IPS-20b (cell line): ENCODE results near the gene PPP2R1B.
"Not testable (repeated sequence)": the region's sequence is repeated elsewhere in the genome, so short reads cannot be mapped to it uniquely, and the experiment has no call there.

Source experiments
- H3K27ac ChIP-seq: one replicate; pipeline ENCODE4 v1.5.1; 2013; ENCODE audit warnings: low read length
- H3K27me3 ChIP-seq: 2 replicates; pipeline ENCODE4 v1.6.1; 2013; ENCODE audit warnings: mild to moderate bottlenecking, low read length, inconsistent platforms; ENCODE audit not compliant: insufficient read depth
- H3K36me3 ChIP-seq: 2 replicates; pipeline ENCODE4 v1.6.1; 2013; ENCODE audit warnings: low read depth, mild to moderate bottlenecking, inconsistent platforms, low read length, moderate library complexity; ENCODE audit not compliant: insufficient read depth
- H3K4me1 ChIP-seq: 2 replicates; pipeline ENCODE4 v1.6.1; 2013; ENCODE audit warnings: mild to moderate bottlenecking, control low read depth, inconsistent platforms, low read length, moderate library complexity; ENCODE audit not compliant: insufficient read depth
- H3K4me3 ChIP-seq: 2 replicates; pipeline ENCODE4 v1.5.1; 2013; ENCODE audit warnings: mild to moderate bottlenecking, low read length, inconsistent platforms
- H3K9ac ChIP-seq: 2 replicates; pipeline ENCODE4 v1.6.1; 2013; ENCODE audit warnings: low read depth, mild to moderate bottlenecking, inconsistent platforms, low read length, moderate library complexity
- H3K9me3 ChIP-seq: 2 replicates; pipeline ENCODE4 v1.6.1; 2013; ENCODE audit warnings: mild to moderate bottlenecking, low read depth, low read length, inconsistent platforms; ENCODE audit not compliant: insufficient read depth

The PPP2R1B gene

DNA sequence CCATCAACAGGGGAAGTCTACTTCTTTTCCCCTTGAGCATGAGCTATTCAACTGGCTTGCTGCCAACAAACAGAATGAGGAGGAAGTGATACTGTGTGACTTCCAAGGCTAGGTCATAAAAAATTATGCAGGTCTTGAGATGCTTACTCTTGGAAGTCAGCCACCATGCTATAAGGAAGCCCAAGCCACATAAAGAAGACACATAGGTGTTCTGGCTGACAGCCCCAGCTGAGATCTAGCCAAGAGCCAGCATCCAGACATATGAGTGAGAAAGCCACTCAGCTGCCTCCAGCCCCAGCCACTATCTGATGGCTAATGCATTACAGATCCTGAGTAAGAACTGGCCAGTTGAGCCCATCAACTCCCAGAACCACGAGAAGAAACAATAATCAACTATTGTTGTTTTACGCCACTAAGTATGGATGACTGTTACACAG lies 31.0 kb upstream of the PPP2R1B start:
- Histone ChIP-seq H3K4me1 (no peaks in the 10 kb centered on the region), H3K36me3 (no peaks in the 10 kb centered on the region), H3K9ac (no peak overlapping the region), H3K4me3 (no peak overlapping the region), H3K9me3 (no peaks in the 10 kb centered on the region), H3K27me3 (no peaks in the 10 kb centered on the region), H3K27ac (no peak overlapping the region)

DNA sequence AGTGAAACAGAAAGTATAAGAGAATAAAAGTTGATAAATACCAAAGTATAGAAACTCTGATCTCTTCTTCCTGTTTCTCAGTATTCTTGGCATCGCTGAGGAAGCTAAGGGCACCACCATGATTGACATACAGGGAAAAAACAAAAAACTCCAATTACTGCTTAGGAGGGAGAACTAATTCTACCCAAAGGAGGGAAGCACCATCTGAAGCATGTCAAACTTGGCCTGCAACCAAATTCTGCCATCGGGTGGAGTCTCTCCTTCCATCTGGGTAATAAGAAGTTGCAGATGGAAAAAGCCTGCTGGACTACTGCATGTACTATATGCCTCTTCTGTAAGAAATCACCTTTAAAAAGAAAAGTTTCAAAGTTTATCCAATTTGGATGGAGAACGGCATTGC lies 30.5 kb upstream of the PPP2R1B start:
- Histone ChIP-seq H3K27me3 (no peaks in the 10 kb centered on the region), H3K9me3 (no peaks in the 10 kb centered on the region), H3K9ac (no peak overlapping the region), H3K27ac (no peak overlapping the region), H3K4me3 (no peak overlapping the region), H3K36me3 (no peaks in the 10 kb centered on the region), H3K4me1 (no peaks in the 10 kb centered on the region)

DNA sequence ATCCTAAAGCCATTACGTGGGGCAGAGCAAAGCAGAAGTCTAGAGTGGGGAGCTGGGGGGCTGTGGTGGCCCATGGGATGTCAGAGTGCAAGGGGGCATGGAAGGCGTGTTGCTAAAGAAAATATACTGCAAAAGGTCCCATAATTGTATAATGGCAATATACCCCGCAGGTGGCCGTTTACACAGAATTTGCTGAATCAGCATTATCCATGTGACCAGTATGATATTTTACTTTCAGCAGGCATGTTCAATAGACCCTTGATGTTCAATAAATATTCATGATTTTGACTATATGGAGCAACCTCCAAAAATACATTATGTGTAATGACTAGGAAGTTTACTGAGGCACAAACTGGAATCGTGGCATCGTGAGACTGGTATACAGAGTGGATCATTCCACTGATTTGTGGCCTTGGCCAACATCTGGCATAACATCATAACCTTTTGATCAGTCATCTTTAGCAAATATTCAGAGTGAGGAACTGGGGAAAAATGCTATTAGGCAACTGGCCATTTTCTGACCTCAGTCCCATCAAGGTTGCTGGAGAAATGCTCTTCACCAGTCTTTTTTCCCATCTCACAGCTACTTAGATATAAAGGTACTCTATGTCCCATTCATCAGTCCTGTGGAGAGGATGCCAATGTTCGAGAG lies 29.3 kb upstream of the PPP2R1B start:
- Histone ChIP-seq H3K9me3 (no peaks in the 10 kb centered on the region), H3K27me3 (no peaks in the 10 kb centered on the region), H3K4me1 (no peaks in the 10 kb centered on the region), H3K4me3 (no peak overlapping the region), H3K27ac (no peak overlapping the region), H3K36me3 (no peaks in the 10 kb centered on the region), H3K9ac (no peak overlapping the region)

DNA sequence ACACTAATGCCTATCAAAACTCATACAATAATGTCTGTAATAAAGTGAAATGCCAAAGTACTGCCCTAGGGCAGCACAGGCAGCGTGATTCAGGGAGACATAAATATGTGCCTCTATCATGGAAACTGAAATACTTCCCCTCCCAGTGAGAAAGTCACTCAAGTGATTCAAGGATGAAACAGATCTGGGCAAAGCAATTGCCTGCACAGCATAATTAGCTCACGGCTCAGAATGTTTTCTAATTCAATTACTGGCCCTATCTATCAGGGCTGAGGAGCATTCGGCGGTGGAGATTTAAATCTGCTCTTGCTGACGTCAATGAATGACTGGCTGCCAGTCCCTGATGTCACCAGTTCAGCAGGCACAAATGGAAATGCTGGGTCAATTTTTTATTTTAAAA lies 27.7 kb upstream of the PPP2R1B start:
- H3K9ac ChIP-seq: no peak overlapping the region
- no peak overlapping the region for H3K4me3 ChIP-seq
- H3K27me3 ChIP-seq: no peaks in the 10 kb centered on the region
- no peaks in the 10 kb centered on the region for H3K4me1 ChIP-seq
- no peak overlapping the region for H3K27ac ChIP-seq
- H3K36me3 ChIP-seq: no peaks in the 10 kb centered on the region
- no peaks in the 10 kb centered on the region for H3K9me3 ChIP-seq

DNA sequence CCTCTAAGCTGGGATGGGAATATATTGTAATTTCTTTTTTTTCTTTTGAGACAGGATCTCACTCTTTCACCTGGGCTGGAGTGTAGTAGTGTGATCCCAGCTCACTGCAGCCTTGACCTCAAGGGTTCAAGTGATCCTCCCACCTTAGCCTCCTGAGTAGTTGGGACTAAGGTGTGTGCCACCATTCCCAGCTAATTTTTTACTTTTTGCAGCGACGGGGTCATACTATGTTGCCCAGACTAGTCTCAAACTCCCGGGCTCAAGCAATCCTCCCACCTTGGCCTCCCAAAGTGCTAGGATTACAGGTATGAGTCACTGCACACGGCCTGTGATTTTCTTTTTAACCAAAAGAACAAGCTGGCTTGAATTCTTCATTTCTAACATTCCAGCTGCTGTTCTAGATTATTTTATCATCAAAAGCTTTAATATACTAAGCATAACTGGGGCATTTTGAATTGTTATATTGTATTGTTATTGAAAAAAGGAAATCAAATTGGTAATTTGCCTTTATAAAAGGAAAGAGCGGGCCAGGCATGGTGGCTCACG lies 26.8 kb upstream of the PPP2R1B start:
- no peak overlapping the region for H3K27ac ChIP-seq
- H3K4me1 ChIP-seq: no peaks in the 10 kb centered on the region
- H3K4me3 ChIP-seq: no peak overlapping the region
- no peaks in the 10 kb centered on the region for H3K27me3 ChIP-seq
- H3K9me3 ChIP-seq: no peaks in the 10 kb centered on the region
- no peaks in the 10 kb centered on the region for H3K36me3 ChIP-seq
- no peak overlapping the region for H3K9ac ChIP-seq

DNA sequence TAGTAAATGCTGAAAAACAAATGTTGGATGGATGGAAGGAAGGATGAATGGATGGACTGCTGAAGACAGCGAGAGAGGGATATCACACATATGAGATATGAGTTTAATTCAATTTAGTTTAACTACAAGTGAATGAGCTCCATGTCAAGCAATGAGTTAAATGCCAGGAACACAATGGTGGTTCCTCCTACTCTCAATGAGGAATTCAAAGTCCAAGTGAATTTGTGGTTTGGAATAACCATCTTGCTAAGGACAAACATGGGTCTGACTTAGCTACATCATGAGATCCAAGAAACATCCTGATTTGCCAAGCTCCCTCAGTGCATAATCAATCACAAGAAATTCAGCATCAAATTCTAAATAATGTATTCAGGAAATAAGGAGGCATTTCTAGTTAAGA lies 26.1 kb upstream of the PPP2R1B start:
- H3K27ac ChIP-seq: no peak overlapping the region

DNA sequence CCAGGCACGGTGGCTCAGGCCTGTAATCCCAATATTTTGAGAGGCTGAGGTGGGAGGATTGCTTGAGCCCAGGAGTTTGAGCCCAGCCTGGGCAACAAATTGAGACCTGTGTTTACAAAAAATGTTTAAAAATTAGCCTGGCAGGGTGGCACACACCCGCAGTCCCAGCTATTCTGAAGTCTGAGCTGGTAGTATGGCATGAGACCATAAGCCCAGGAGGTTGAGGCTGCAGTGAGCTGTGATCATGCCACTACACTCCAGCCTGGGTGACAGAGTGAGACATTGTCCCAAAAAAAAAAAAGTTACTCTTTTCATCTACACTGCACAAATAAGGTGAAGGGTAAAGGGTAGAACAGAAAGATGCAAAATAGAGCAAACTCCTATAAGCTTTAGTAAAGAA lies 22.3 kb upstream of the PPP2R1B start:
- H3K36me3 ChIP-seq: peaks cover 12% of the 10 kb centered on the region; the same call in 1 of the 2 replicates
- no peaks in the 10 kb centered on the region for H3K4me1 ChIP-seq
- H3K9me3 ChIP-seq: no peaks in the 10 kb centered on the region
- H3K4me3 ChIP-seq: no peak overlapping the region
- H3K27ac ChIP-seq: no peak overlapping the region
- no peaks in the 10 kb centered on the region for H3K27me3 ChIP-seq
- no peak overlapping the region for H3K9ac ChIP-seq

More for the DNA sequence above, 26.1 kb upstream of the PPP2R1B start:
- H3K36me3 ChIP-seq: no peaks in the 10 kb centered on the region
- H3K4me3 ChIP-seq: no peak overlapping the region
- no peaks in the 10 kb centered on the region for H3K27me3 ChIP-seq
- H3K4me1 ChIP-seq: no peaks in the 10 kb centered on the region
- no peaks in the 10 kb centered on the region for H3K9me3 ChIP-seq
- H3K9ac ChIP-seq: no peak overlapping the region

DNA sequence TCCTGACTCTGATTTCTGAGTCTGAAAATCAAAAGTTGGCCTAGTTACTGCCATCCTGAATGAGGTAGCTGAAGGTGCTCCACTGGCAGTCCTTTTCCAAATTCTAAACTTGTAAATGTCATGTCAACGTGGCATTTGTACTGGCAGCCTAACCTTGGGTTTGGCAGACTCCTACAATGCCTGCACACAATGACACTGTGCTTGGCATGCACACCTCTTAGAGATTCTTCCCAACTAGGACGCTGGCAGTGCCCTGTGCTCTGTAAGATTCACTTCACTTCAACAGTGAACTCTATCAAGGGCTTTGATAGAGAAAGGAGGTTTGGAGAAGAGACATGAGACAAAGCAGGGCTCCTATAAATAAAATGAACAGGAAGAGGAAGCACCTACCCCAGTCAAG lies 21.9 kb upstream of the PPP2R1B start:
- no peaks in the 10 kb centered on the region for H3K27me3 ChIP-seq
- H3K36me3 ChIP-seq: peaks cover 12% of the 10 kb centered on the region; the same call in 1 of the 2 replicates
- H3K9ac ChIP-seq: no peak overlapping the region
- no peaks in the 10 kb centered on the region for H3K4me1 ChIP-seq
- no peak overlapping the region for H3K4me3 ChIP-seq
- no peaks in the 10 kb centered on the region for H3K9me3 ChIP-seq
- H3K27ac ChIP-seq: no peak overlapping the region

DNA sequence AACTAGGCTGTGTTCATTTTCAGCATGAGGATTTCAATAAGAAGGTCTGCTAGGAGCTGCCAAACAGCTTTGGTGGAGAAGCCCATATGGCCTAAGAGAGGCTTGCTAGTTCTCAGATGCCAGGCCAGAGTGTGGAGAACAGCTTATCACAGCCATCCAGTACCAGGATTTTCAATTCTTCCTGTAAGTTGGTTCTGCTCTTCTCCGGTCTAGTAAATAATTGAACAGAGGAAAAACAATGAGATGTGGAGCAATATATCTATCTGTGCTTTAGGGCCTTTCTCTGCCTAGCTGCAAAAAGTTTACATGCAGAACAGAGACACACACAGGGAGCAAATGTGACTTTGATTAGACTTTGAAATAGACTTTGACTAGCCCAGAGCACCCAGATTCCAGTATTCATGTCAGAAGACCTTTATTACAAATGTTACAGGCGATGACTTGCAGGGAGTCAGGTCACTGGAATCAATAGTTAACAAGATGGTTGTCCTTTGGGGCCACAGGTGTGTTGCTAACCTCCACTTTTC lies 19.8 kb upstream of the PPP2R1B start:
- Histone ChIP-seq H3K36me3 (peaks cover 12% of the 10 kb centered on the region; the same call in 1 of the 2 replicates), H3K9ac (no peak overlapping the region), H3K4me1 (no peaks in the 10 kb centered on the region), H3K4me3 (no peak overlapping the region), H3K9me3 (no peaks in the 10 kb centered on the region), H3K27ac (no peak overlapping the region), H3K27me3 (no peaks in the 10 kb centered on the region)

DNA sequence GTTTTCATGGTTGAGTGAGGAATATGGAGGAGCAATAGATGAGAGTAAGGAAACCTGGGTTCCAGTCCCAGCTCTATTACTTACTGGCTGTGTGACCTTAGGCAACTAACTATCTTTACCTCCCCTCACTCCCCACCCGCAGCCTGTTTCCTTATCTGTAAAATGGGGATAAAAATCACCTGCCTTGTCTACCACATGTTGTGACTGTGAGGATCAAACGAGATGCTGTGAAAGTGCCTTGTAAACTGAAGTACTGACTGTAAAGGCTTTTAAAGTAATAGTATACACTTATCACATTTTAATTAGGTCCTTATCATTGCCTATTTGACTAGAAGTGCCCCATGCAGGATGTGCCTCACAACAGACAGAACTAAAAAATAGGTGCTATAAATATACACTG lies 18.9 kb upstream of the PPP2R1B start:
- Histone ChIP-seq H3K27ac (no peak overlapping the region), H3K4me3 (no peak overlapping the region), H3K4me1 (no peaks in the 10 kb centered on the region), H3K9ac (no peak overlapping the region), H3K36me3 (peaks cover 12% of the 10 kb centered on the region; the same call in 1 of the 2 replicates), H3K27me3 (no peaks in the 10 kb centered on the region), H3K9me3 (no peaks in the 10 kb centered on the region)

DNA sequence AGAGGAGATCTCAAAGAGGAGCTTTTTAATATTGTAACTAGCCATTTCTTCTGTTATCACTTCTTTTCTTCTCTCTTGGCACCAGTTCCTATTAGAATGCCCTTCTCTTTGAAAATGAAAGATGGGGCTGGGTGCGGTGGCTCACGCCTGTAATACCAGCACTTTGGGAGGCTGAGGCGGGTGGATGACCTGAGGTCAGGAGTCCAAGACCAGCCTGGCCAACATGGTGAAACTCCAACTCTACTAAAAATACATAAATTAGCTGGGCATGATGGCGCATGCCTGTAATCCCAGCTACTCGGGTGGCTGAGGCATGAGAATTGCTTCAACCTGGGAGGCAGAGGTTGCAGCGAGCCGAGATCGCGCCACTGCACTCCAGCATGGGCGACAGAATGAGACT lies 18.1 kb upstream of the PPP2R1B start:
- not testable (repeated sequence) for H3K4me3 ChIP-seq, H3K4me1 ChIP-seq, H3K27me3 ChIP-seq, H3K9me3 ChIP-seq, H3K9ac ChIP-seq, H3K27ac ChIP-seq
- peaks cover 12% of the 10 kb centered on the region; the same call in 1 of the 2 replicates for H3K36me3 ChIP-seq

DNA sequence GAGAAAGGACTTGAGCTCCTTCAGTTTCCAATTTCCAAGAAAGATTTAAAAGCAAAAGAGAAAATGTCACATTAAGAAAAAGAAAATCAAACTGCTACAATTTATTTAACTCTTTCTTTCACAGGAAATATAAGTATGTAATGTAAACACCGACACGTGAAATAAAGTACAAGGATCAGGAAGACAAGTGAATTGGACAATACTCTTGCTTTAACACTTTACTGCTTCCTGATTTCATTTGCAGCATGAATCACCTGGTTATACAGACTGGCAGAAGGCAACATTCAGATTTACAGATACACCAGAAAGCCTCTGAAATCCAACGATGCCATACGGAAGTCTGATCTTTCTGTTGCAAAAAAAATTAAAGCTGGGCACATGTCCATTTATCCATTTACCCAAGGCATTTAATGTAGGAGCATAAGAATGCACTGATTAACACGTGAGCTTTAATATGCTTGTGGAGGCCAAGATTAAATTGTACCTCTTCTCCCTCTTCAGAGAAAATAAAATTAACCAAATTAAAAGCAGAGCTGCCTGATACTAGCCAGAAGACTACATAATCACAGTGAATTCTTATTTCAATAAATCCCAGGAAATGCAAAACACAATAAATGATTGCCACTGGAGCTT lies 16.0 kb upstream of the PPP2R1B start:
- Histone ChIP-seq H3K36me3 (peaks cover 12% of the 10 kb centered on the region; the same call in 1 of the 2 replicates), H3K9me3 (no peaks in the 10 kb centered on the region), H3K27ac (no peak overlapping the region), H3K9ac (no peak overlapping the region), H3K27me3 (no peaks in the 10 kb centered on the region), H3K4me1 (no peaks in the 10 kb centered on the region), H3K4me3 (no peak overlapping the region)
